Stimulated activated naive B cell treated with anti-CD40 and anti-IgM and Interleukin-4, amounts not matched to agents 10 μg/mL and 1 μg/mL and 100 μg/mL, for 72 hours (primary cell): ENCODE results near the gene ANKRD22.

Source experiments
- ATAC-seq, 2 donors: fragments of 150-1000 bp; cut with Tn5 transposase; replicated peaks; 2 replicates each; pipeline ENCODE4 v1.10.0; 2021; ENCODE audit warnings: moderate library complexity in 1 of 2
- DNase-seq: peaks from one replicate; pipeline ENCODE4 v3.0.0; 2021
- H3K27ac Mint-ChIP-seq: one replicate; pipeline ENCODE4 v1.8.0; 2022; ENCODE audit warnings: mild to moderate bottlenecking, mixed read lengths
- H3K27me3 Mint-ChIP-seq, 2 donors: one replicate each; pipeline ENCODE4 v1.8.0; 2022; ENCODE audit warnings: mixed read lengths in 2 of 2
- H3K36me3 Mint-ChIP-seq, 2 donors: one replicate each; pipeline ENCODE4 v1.8.0; 2022; ENCODE audit warnings: mixed read lengths in 2 of 2, mild to moderate bottlenecking in 1 of 2
- H3K4me1 Mint-ChIP-seq, 2 donors: one replicate each; pipeline ENCODE4 v1.8.0; 2022; ENCODE audit warnings: mixed read lengths in 2 of 2, mild to moderate bottlenecking in 1 of 2
- H3K4me3 Mint-ChIP-seq, 2 donors: one replicate each; pipeline ENCODE4 v1.8.0; 2022; ENCODE audit warnings: mild to moderate bottlenecking in 2 of 2, mixed read lengths in 2 of 2, moderate library complexity in 1 of 2
- H3K9me3 Mint-ChIP-seq, 2 donors: one replicate each; pipeline ENCODE4 v1.8.0; 2022; ENCODE audit warnings: mixed read lengths in 2 of 2, mild to moderate bottlenecking in 1 of 2

The ANKRD22 gene

DNA sequence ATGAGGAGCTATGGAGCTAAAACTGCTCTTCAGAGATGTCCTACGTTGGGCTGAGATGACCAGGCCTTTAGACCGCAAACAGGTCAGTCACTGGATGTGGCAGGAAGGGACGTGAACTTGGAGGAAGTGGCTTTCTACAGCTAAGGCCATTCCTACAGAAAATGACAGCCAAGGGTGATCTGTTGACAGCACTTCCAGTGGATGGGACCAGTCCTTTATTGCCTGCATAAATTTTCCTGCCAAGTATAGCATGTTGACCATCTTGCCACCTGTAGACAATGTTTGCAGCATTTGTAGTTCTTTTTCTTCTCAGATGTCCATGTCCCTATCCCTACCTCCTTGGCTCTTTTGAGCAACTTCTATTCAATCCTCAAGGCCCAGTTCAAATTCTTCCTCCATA lies 45.7 kb downstream of the ANKRD22 start:
- Mint-ChIP-seq H3K4me3 (no peak overlapping the region), H3K36me3 (no peaks in the 10 kb centered on the region), H3K4me1 (peaks cover 3 to 11% of the 10 kb centered on the region in 2 donors), H3K27me3 (peaks cover 0 to 4% of the 10 kb centered on the region in 2 donors), H3K9me3 (no peaks in the 10 kb centered on the region), H3K27ac (no peak overlapping the region)
- ATAC-seq (no peak), DNase-seq (no peak)

DNA sequence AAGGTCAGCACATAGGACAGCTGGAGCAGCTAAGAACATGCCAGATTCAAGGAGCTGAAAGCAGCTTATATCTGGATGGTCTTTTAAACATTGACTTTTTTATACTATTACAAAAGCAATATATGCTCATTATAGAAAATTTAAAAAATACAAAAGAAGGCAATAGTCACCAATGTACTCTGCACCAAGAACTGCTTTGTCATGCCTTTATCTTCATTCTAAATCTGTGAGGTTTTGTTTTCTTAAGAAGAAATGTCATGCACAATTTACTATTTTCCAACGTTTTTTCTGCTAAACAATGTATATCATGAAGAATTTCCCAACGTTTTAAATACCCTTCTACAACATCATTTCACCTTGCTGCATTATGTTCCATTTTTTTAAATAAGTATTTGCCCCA lies 46.3 kb downstream of the ANKRD22 start:
- Mint-ChIP-seq H3K36me3 (no peaks in the 10 kb centered on the region), H3K9me3 (no peaks in the 10 kb centered on the region), H3K4me1 (peaks cover 0 to 5% of the 10 kb centered on the region in 2 donors), H3K27me3 (peaks cover 0 to 4% of the 10 kb centered on the region in 2 donors), H3K4me3 (no peak overlapping the region), H3K27ac (no peak overlapping the region)
- DNase-seq (no peak), ATAC-seq (no peak)

DNA sequence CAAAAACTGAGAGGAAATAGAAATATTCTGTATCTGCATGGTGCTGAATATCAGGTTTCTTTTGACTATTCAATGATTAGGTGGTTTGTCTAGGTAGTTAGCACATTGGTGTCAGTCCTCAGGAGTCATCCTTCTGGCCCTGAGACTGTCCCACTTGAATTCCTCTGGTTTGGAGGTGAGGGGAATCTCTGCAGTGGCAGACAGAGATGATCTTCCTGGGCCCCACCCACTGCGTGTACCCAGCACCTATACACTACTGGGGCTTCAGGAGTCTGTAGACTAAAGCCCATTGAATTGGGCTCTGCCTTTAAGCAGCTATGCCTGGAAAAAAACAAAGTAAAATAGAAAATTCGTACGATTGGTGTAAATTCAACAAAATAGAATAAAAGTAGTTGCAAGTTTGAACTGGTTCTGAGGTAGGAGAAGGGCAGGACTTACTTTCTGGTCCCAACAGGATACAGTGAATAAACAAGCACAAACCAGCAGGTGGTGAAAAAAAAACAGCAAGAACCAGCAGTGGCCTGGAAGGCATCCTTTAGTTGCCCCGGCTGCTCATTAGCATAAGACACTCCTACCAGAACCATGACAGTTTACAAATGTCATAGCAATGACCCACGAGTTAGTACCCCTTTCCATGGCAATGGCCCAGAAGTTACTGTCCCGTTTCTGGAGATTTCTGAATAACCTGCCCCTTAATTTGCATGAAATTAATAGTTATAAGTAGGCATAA lies 47.4 kb downstream of the ANKRD22 start:
- Mint-ChIP-seq H3K27ac (no peak overlapping the region), H3K4me3 (no peak overlapping the region), H3K9me3 (no peaks in the 10 kb centered on the region), H3K4me1 (no peaks in the 10 kb centered on the region), H3K36me3 (no peaks in the 10 kb centered on the region), H3K27me3 (peaks cover 0 to 4% of the 10 kb centered on the region in 2 donors)
- no peak for ATAC-seq
- no peak for DNase-seq

DNA sequence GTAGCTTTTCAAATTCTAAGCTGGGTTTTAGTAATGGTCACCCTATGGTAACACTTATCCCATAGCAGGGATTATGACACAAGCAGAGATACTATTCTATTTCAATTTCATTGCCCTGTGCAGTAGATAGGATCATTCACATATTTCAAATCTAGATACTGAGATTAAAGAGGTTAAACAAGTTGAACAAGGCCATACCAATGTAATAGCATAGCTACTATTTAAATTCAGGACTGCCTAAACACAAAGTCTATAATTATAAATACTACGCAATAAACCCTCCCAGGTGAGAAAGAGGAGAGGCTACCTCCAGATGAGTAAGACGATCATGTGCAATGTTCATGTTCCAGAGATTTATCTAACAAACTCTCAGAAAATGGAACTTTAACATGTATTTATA lies 48.0 kb downstream of the ANKRD22 start:
- Mint-ChIP-seq H3K4me1 (no peaks in the 10 kb centered on the region), H3K27ac (no peak overlapping the region), H3K9me3 (no peaks in the 10 kb centered on the region), H3K36me3 (no peaks in the 10 kb centered on the region), H3K4me3 (no peak overlapping the region), H3K27me3 (peaks cover 0 to 4% of the 10 kb centered on the region in 2 donors)
- ATAC-seq (no peak), DNase-seq (no peak)

DNA sequence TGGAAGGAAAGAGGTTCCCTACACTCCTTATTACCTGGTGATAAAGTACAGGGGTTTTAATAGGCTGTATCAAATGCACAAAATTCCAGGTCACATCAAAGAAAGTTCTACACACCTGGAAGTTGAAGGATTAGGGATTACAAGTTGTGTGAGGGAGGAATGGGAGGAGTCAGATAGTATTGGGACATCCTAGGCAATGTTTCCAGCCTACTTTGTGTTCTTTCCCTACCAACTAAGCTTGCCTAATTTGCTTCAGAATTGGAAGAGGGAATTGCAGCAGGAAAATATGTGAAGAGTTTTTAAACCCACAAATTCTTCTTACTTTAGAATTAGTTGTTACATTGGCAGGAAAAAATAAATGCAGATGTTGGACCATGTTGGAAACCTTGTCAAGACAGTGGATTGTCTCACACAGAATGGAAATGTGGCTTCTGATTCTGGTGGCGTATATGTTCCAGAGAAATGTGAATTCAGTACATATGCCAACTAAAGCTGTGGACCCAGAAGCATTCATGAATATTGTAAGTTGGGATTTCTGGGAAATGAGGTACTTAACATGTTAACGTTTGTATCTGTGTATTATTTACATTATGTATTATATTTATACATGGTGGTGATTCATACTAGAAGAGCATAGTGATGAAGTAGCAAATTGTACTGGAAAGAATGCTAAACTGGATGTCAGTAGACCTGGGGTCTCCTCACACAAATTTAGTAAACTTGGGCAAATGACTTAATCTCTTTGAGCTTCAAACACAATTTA lies 48.9 kb downstream of the ANKRD22 start, which contains the start of gene LIPM:
Gene LIPM, plus strand, starts transcription at position 208 of the 763 bp plus-strand sequence. Its CDS starts 167 bp downstream, at position 375.
- Mint-ChIP-seq H3K27ac (no peak within 1 kb of the TSS), H3K27me3 (peaks cover 0 to 10% of the 10 kb centered on the region in 2 donors), H3K9me3 (no peaks in the 10 kb centered on the region), H3K4me3 (no peak within 1 kb of the TSS), H3K36me3 (no peaks in the 10 kb centered on the region), H3K4me1 (no peaks in the 10 kb centered on the region)
- no peak for DNase-seq
- ATAC-seq: no peak

DNA sequence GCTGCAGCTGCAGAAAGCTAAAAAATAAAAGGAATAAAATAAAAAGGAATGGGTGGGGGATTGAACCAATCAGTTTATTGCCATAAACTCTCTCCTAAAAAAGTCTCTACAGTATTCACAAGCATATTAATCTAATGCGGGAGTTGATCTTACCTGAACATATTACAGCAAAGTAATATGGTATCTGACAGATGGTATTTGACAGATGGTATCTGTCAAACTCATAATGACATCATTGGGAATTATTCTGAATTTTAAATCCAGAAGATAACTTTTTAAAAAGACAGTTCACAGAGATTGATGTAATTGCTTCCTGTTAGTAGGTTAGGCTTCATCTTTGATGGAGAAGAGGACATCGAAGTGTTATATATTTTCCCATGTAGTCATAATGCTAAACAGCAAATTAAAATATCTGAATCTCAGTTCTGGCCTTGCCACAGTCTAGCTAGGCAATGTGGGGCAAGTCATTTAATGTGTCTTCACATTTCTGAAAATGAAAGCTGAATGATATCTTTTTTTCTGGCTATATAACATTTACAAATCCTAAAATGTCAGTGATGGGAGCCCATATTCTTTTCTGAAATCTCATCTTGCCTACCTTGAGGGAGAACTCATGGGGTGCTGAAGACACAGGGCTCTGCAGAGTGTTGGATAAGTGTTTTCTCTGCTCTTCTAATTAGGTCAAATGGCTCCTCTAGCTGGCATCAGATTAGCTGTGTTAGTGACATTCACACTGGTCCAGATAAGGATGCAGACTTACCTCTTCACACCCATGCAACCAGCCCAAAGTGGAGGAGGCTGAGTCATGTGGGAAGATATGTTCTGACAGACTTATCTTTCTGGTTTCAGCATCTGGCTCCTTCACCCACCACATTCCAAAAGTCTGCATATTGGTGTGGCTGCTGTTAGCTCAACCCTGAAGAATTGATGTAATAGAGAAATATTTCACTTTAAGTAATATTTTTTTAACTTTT lies 51.2 kb downstream of the ANKRD22 start:
- Mint-ChIP-seq H3K4me1 (no peaks in the 10 kb centered on the region), H3K9me3 (no peaks in the 10 kb centered on the region), H3K27me3 (peaks cover 0 to 6% of the 10 kb centered on the region in 2 donors), H3K27ac (no peak overlapping the region), H3K36me3 (no peaks in the 10 kb centered on the region), H3K4me3 (no peak overlapping the region)
- ATAC-seq: no peak
- DNase-seq: no peak

DNA sequence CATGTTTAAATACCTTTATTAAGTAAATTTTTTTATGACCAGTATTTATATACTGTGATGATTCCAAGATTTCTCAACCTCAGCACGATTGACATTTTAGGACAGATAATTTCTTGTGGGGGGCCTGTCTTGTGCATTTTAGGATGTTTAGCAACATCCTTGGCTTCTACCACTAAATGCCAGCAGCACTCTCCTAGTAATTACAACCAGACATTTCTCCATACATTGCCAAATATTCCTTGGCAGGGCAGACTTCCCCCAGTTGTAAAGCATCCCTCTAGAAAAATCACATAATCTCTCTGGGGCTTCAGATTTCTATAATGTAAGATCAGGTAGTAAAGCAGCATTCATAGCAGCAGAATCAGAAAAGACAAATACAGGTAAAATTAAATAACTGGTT lies 56.9 kb downstream of the ANKRD22 start:
- no peak overlapping the region for H3K4me3 Mint-ChIP-seq
- DNase-seq (no peak), ATAC-seq (no peak)
- H3K27me3 Mint-ChIP-seq: peaks cover 0 to 6% of the 10 kb centered on the region in 2 donors
- peaks cover 4 to 11% of the 10 kb centered on the region in 2 donors for H3K4me1 Mint-ChIP-seq
- no peaks in the 10 kb centered on the region for H3K36me3 Mint-ChIP-seq
- H3K9me3 Mint-ChIP-seq: no peaks in the 10 kb centered on the region
- H3K27ac Mint-ChIP-seq: no peak overlapping the region

DNA sequence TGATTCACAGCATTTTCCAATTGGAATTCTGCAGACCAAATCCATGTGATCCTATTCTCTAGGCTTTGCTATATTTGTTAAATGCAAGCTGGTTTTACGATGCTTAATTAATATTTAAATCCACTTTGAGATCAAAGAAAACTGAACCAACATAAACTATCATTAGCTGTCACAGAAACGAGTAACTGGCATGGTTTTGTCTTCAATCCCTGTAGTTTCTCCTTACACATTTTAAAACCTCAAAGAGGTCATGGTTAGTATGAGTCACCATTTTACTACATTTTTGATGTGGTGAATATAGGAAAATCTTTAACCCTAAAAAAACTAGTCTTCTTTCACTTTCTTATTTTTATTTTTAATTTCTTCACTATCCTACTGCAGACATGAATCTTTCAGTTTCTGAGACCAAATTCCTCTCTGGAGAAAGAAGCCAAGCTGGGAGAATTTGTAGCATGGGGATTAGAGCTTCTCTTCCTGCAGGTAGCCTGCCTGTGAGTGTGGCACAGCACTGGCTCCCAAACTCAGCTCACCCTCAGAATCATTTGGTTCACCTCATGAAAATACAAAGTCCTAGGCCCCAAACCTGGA lies 57.8 kb downstream of the ANKRD22 start:
- H3K27ac Mint-ChIP-seq: no peak overlapping the region
- H3K27me3 Mint-ChIP-seq: peaks cover 0 to 6% of the 10 kb centered on the region in 2 donors
- peak overlapping the region in 1 of 2 donors; percentile 43 for H3K4me3 Mint-ChIP-seq
- peaks cover 4 to 11% of the 10 kb centered on the region in 2 donors for H3K4me1 Mint-ChIP-seq
- DNase-seq (no peak), ATAC-seq (peak; percentile 76 to 82)
- H3K36me3 Mint-ChIP-seq: no peaks in the 10 kb centered on the region
- no peaks in the 10 kb centered on the region for H3K9me3 Mint-ChIP-seq

DNA sequence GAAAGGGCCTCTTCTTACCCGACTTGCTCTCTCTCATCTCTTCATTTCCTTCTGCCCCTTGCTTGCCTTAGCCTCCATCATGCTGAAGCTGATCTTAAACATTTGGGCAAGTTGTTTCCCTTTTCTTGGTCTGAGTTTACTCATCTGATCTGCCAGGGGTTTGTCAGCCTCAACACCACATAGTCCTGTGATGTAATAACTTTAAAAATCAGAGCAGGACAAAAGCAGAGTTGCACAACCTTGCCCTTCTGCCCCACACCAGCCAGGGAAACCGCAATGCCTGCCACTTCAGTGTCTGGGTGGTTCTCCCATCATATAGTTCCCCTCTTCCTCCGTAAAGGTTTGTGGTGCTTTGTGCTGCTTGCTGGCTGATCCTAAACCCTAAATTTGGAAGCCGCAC lies 59.0 kb downstream of the ANKRD22 start:
- Mint-ChIP-seq H3K36me3 (no peaks in the 10 kb centered on the region), H3K27ac (no peak overlapping the region), H3K27me3 (no peaks in the 10 kb centered on the region), H3K4me3 (no peak overlapping the region), H3K4me1 (peaks cover 4 to 11% of the 10 kb centered on the region in 2 donors), H3K9me3 (no peaks in the 10 kb centered on the region)
- ATAC-seq (peak; percentile 56 to 74), DNase-seq (no peak)

DNA sequence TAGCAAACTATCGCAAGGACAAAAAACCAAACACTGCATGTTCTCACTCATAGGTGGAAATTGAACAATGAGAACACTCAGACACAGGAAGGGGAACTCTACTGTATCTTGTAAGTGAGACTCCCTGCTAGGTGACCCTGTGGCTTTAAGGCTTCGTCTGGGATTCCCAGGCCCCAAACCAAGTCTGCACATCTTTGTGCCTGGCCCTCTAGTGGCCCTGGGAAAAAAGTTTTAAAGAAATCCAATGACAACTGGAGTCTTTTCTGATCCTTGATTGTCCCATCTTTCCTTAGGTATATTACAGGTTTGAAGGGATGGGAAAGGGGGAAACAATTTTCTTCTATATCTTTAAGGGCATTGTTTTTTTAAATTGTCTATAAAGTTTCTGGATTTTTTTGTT lies 59.7 kb downstream of the ANKRD22 start:
- Mint-ChIP-seq H3K4me1 (peaks cover 4 to 11% of the 10 kb centered on the region in 2 donors), H3K36me3 (no peaks in the 10 kb centered on the region), H3K27ac (no peak overlapping the region), H3K27me3 (no peaks in the 10 kb centered on the region), H3K4me3 (no peak overlapping the region), H3K9me3 (no peaks in the 10 kb centered on the region)
- ATAC-seq: peak; percentile 69 to 74
- DNase-seq: no peak

DNA sequence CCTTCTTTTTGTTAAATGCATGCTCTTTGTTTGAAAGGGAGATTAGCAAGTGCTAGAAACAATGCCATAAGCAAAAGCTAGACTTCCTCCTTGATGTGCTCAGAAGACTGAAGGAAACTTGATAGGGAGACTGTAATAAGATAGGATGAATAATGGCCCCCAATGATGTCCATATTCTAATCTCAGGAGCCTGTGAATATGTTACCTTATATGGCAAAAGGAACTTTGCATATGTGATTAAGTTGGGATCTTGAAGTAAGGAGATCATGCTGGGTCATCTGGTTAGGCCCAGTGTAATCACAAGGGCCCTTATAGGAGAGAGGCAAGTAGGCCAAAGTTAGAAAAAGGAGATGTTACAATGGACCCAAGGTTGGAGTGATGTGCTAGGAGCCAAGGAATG lies 62.7 kb downstream of the ANKRD22 start:
- no peak for DNase-seq
- Mint-ChIP-seq H3K9me3 (no peaks in the 10 kb centered on the region), H3K4me1 (peaks cover 4 to 7% of the 10 kb centered on the region in 2 donors), H3K27me3 (no peaks in the 10 kb centered on the region), H3K27ac (no peak overlapping the region), H3K4me3 (no peak overlapping the region), H3K36me3 (no peaks in the 10 kb centered on the region)
- ATAC-seq: no peak

DNA sequence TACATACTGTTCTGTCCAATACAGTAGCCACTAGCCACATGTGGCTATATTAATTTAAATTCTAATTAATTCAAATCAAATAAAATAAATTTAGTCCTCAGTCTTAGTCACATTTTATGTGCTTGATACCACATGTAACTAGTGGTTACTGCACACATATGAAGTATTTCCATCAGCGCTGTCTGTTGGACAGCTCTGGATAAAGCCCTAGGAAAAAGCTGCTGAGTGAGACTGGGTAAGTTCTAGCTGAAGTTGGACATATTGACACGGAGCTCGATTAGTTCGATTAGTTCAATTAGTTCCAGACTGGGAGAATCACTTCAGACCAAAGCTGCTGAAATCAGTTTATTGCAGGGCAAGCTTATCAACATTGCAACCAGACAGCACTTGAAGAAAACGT lies 64.2 kb downstream of the ANKRD22 start:
- Mint-ChIP-seq H3K27ac (no peak overlapping the region), H3K9me3 (no peaks in the 10 kb centered on the region), H3K36me3 (no peaks in the 10 kb centered on the region), H3K4me1 (peaks cover 0 to under 1% of the 10 kb centered on the region in 2 donors), H3K4me3 (no peak overlapping the region), H3K27me3 (no peaks in the 10 kb centered on the region)
- no peak for DNase-seq
- no peak for ATAC-seq

DNA sequence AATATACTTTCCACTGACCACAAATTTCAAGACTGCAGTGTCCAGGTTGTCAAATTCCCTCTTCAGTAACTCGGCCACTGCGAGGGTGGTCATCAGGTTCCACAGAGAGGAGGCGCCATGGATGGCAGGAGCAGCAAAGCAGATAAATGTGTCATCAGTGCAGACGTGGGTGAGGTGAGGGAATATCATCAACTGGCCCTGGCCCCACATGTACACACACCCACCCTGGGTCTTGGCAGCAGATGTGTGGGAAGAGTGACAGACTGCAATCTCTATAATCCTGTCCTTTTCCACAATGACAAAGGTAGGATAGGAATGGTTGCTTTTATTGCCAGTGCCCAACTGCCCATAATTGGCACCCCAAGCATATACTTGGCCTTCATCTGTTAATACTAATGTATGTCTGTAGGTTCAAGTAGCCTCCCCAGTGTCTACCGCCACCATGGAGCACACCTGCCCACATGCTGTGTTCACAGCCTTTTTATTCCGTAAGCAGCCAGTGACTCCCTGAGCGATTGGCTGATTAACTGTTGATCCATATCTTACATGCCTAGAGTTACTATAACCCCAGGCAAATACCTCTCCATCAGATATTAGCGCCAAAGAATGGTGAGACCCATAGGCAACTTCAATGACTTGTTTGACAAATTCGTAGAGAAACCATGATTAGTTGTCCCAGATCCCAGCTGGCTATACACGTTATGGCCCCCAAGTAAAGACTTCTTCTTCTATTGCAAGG lies 65.4 kb downstream of the ANKRD22 start:
- no peak for ATAC-seq
- Mint-ChIP-seq H3K4me3 (no peak overlapping the region), H3K27ac (no peak overlapping the region), H3K27me3 (no peaks in the 10 kb centered on the region), H3K36me3 (no peaks in the 10 kb centered on the region), H3K4me1 (no peaks in the 10 kb centered on the region), H3K9me3 (no peaks in the 10 kb centered on the region)
- no peak for DNase-seq
